Ovary (tissue), 9 donors: ENCODE results near the gene CRABP2. TPM values are rescaled to one million over a fixed set of nuclear protein-coding genes. Genes with fewer than 3 reads are reported as not detected.

Experiments
- DNase-seq, 5 donors: peaks; one replicate each; pipeline ENCODE4 v3.0.0-alpha.2; 2019 to 2020
- H3K27ac ChIP-seq, 2 donors: fragments of 200-600 bp; one replicate each; pipeline versions ENCODE4 v1.5.1 to v1.8.0; 2019 to 2022
- H3K27me3 ChIP-seq: fragments of 200-600 bp; one replicate; pipeline ENCODE4 v1.8.0; 2022
- H3K36me3 ChIP-seq: fragments of 200-600 bp; sonication (generic); one replicate; pipeline ENCODE4 v1.5.1; 2019
- H3K4me1 ChIP-seq: one replicate; pipeline ENCODE4 v1.8.1; 2013; ENCODE audit warnings: mild to moderate bottlenecking, moderate library complexity; ENCODE audit not compliant: insufficient read depth
- H3K4me3 ChIP-seq: fragments of 200-600 bp; sonication (generic); one replicate; pipeline ENCODE4 v1.5.1; 2017
- H3K9me3 ChIP-seq, 2 donors: fragments of 200-600 bp in 1 of 2; sonication (generic) in 1 of 2; one replicate each; pipeline versions ENCODE4 v1.5.1 to v1.8.1; 2013 to 2019; ENCODE audit warnings: mild to moderate bottlenecking in 1 of 2, moderate library complexity in 1 of 2
- EP300 ChIP-seq: sonication (generic); formaldehyde crosslinking; IDR thresholded peaks from one replicate; pipeline ENCODE4 v1.6.1; 2017; ENCODE audit warnings: antibody characterized with exemption
- POLR2A ChIP-seq: fragments of 450-650 bp; IDR thresholded peaks from one replicate; pipeline ENCODE4 v1.6.1; 2017; ENCODE audit warnings: antibody characterized with exemption, mild to moderate bottlenecking, moderate library complexity
- WGBS, 3 donors: extraction: QIAGEN DNeasy Blood & Tissue Kit in 1 of 3; methylation state at CpG; one replicate each; pipeline versions ENCODE4 v1.1.5 to v1.1.7; 2013 to 2017; 5-methylcytosine and 5-hydroxymethylcytosine counted together
- intact Hi-C, 4 donors: fragments of 100-400 bp; cut with DNase I; formaldehyde crosslinking; loops; one replicate each; pipeline versions ENCODE4 v1.11.0 to v1.15.1; 2022 to 2023
- polyA plus RNA-seq, 2 donors: library from polyadenylated mRNA; stranded (reverse); fragments of 200-250 nt in 1 of 2; fragments of 350-450 nt in 1 of 2; fragmentation: Illumina TruSeq in 1 of 2; extraction: RNeasy Lipid Tissue Mini Kit (QIAGEN cat#74804) in 1 of 2; gene quantifications; one replicate each; pipeline ENCODE4 v1.2.3, GENCODE V29; 2013 to 2014
- total RNA-seq, 7 donors: library from RNA; depleted of rRNA in 2 of 7; stranded (reverse); fragments of >200 nt in 2 of 7; fragmentation: NEBNext Ultra II Directional in 3 of 7; extraction: Animal tissue kit (Norgen Biotek cat#: 25700) in 3 of 7; gene quantifications; one replicate each; pipeline versions ENCODE4 v1.1.0 to v1.2.4, GENCODE V29; 2016 to 2023
- TF ChIP-seq, protein P1 (sequence below), 3 donors: fragments of 450-650 bp in 2 of 3; fragments of 200-600 bp in 1 of 3; IDR thresholded peaks; one replicate each; pipeline versions ENCODE4 v1.5.1 to v1.8.0; 2016 to 2022; ENCODE audit warnings: antibody characterized with exemption in 3 of 3, mild to moderate bottlenecking in 1 of 3
- donor health status: DM: no; HTN: no; CAD: no; lungs with moderate emphysema.
- donor health status: DM: no; HTN: no; CAD: no.
- donor health status: Bipolar disorder and iron deficiency.
- donor health status: DM: yes; HTN: yes; CAD: no.
- donor health status: DM: no; HTN: no; CAD: no.
- donor health status: DM: yes; HTN: yes; CAD: no.

The CRABP2 gene
- total and polyA plus RNA-seq, 9 donors, result 1.4 to 31.5 (median 5.5) TPM

DNA sequence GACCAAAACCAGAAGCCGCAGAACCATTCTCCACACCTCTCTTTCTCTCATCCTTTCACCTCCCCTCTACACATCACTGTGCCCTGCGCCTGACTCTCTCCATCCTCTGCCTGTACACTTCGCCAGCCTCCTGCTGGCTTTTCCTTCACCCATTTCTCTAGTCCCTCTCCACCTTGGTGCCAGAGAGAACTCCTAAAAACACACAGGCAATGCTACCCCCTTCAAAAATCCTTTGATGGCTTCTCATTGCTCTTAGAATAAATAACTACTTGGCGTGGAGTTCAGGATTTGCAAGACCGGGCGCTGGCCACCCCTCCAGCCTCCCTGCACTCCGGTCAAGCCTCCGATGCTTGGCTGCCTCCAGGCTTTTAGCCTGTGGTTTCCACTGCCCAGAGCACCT is 8.6 kb downstream of the CRABP2 start:
- TF ChIP-seq EP300, result no peak
- no peaks in the 10 kb centered on the region for H3K36me3 ChIP-seq
- no peaks in the 10 kb centered on the region for H3K4me1 ChIP-seq
- no peaks in the 10 kb centered on the region for H3K27me3 ChIP-seq
- no peak overlapping the region for H3K4me3 ChIP-seq
- intact Hi-C loops, result loop anchor here in 1 of 4 donors (10.0 kb wide), 1 partner anchor 168 kb away; the partner anchor contains the start of gene NTRK1
- no peak overlapping the region for H3K27ac ChIP-seq
- WGBS, 3 donors, result 89 to 90% (median 90%) methylated on average over 8 of the region's 8 CpGs
- no peak for DNase-seq
- no peaks in the 10 kb centered on the region for H3K9me3 ChIP-seq

DNA sequence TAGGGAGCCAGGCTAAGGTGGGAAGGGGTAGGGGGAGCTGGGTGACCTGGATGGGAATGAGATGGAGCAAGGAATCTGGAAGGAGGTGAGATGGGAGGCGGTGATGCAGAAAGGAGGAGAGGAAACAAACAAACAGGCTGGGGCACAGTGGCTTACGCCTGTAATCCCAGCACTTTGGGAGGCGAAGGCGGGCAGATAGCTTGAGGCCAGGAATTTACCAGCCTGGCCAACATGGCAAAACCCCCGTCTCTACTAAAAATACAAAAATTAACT is 10.8 kb downstream of the CRABP2 start:
- intact Hi-C loops, result loop anchor here in 1 of 4 donors (10.0 kb wide), 1 partner anchor 170 kb away; the partner anchor contains the start of gene NTRK1
- Histone ChIP-seq H3K4me3 (no peak overlapping the region), H3K36me3 (no peaks in the 10 kb centered on the region), H3K4me1 (peaks cover 1% of the 10 kb centered on the region), H3K9me3 (no peaks in the 10 kb centered on the region), H3K27ac (no peak overlapping the region), H3K27me3 (no peaks in the 10 kb centered on the region)
- DNase-seq, result no peak
- no peak for TF ChIP-seq EP300
- TF ChIP-seq, protein P1, sequence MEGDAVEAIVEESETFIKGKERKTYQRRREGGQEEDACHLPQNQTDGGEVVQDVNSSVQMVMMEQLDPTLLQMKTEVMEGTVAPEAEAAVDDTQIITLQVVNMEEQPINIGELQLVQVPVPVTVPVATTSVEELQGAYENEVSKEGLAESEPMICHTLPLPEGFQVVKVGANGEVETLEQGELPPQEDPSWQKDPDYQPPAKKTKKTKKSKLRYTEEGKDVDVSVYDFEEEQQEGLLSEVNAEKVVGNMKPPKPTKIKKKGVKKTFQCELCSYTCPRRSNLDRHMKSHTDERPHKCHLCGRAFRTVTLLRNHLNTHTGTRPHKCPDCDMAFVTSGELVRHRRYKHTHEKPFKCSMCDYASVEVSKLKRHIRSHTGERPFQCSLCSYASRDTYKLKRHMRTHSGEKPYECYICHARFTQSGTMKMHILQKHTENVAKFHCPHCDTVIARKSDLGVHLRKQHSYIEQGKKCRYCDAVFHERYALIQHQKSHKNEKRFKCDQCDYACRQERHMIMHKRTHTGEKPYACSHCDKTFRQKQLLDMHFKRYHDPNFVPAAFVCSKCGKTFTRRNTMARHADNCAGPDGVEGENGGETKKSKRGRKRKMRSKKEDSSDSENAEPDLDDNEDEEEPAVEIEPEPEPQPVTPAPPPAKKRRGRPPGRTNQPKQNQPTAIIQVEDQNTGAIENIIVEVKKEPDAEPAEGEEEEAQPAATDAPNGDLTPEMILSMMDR (IDR thresholded peaks at IDR 0.05), result no peak
- TF ChIP-seq POLR2A, result no peak
- 85 to 93% (median 89%) methylated on average over 5 of the region's 5 CpGs for WGBS, 3 donors

DNA sequence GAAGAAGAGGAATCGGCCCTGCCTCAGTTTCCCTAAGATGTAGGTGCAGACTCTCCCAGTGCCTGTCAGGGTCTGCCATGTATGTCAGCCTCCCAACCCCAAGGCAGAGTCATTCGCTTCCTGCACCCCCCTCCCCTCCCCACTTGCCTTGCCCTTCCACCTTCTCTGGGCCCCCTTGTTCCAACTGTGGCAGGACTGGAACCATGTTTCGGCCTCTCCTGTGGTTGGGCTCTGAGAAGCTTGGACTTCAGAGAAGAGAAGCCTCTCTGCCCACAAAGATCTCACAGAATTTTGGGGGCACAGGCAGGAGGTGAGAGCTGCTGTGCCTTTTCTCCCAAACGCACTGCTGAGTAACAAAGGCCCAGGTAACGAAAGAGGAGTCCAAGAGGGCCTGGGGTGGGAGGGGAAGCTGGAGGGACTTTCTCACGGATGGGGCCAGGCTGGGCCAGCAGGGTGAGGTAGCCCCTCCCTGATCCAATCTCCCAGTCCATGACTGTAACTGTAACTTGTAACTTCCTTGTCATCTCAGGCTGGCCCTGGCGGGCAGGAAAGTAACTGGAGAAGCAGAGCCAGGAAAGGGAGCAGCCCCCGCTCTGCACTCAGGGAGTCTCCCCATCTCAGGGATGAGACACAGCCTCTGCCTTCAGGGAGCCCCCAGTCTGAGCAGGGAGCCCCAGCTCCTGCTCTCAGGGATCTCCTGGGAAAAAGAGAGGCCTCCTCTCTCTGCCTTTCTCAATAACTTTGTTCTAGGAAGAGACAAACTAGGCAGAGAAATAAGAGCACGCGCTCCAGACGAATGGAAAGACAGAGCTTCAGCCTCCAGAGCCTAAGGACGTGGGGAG is 11.3 kb downstream of the CRABP2 start:
- no peak for DNase-seq
- H3K27ac ChIP-seq, result no peak overlapping the region
- H3K27me3 ChIP-seq, result no peaks in the 10 kb centered on the region
- TF ChIP-seq, protein P1 (IDR thresholded peaks at IDR 0.05), result no peak
- TF ChIP-seq EP300, result no peak
- no peaks in the 10 kb centered on the region for H3K9me3 ChIP-seq
- 79 to 83% (median 80%) methylated on average over 12 of the region's 12 CpGs for WGBS, 3 donors
- H3K4me3 ChIP-seq, result no peak overlapping the region
- H3K36me3 ChIP-seq, result no peaks in the 10 kb centered on the region
- peaks cover 2% of the 10 kb centered on the region for H3K4me1 ChIP-seq
- intact Hi-C loops, result loop anchor here in 1 of 4 donors (10.0 kb wide), 1 partner anchor 171 kb away; the partner anchor contains the start of gene NTRK1

DNA sequence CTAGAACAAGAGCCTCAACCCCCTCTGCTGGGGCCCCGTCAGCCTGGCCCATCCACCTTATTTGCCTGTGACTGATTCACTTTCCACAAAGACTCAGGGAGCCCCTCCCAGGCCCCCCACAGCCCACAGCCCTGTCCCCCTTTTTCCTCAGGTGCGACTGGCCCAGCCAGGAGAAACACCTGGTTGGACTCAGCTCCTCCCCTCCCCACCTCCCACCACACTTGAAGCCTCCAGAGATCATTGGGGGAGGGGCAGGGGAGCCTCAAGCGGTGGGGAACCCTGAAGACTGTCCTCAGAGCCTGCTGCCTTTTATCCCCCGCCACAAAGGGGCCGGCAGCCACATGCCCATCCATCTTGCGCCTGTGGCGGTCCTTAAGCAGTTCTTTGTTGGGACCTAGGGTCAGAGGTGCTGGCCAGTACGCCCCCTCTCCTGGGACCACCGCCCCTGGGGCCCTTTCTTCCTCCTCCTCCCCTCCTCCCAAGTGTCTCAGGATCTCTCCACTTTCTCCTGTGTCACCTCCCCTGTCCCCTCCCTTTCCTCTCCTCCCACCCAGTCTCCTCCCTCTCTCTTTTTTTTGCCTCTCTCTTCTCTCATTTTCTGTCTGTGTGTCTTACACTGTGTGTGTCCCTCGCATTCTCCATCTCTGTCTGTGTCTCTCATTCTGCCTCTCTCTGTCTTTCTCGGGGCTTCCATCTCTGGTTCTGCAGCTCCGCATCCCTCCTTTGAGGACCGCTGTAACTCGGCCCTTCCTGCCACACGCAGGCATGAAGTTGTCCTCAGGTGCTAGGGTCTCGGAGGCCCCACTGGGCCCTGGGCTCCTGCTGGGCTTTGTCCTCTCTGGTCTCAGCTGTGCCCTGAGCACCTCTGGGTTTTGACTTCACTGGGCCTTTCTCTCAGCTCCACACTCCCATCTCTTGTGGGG is 12.2 kb downstream of the CRABP2 start:
- Histone ChIP-seq H3K9me3 (no peaks in the 10 kb centered on the region), H3K27ac (no peak overlapping the region), H3K36me3 (no peaks in the 10 kb centered on the region), H3K27me3 (no peaks in the 10 kb centered on the region), H3K4me3 (no peak overlapping the region), H3K4me1 (peaks cover 2% of the 10 kb centered on the region)
- TF ChIP-seq, protein P1 (IDR thresholded peaks at IDR 0.05), result no peak
- TF ChIP-seq EP300 (no peak), POLR2A (no peak)
- WGBS, 3 donors, result 61 to 65% (median 62%) methylated on average over 15 to 16 of the region's 16 CpGs
- DNase-seq, result no peak
- intact Hi-C loops, result loop anchor here in 1 of 4 donors (10.0 kb wide), 1 partner anchor 172 kb away; the partner anchor contains the start of gene NTRK1
